WTC11 (cell line): ENCODE results near the gene SPATA45.

Source experiments
- CBFB ChIP-seq: sonication (generic); formaldehyde crosslinking; IDR thresholded peaks from 2 replicates; pipeline ENCODE4 v1.8.1; 2022; ENCODE audit warnings: mild to moderate bottlenecking, low read depth, missing genetic modification reagents
- FOXK1 ChIP-seq: sonication (generic); formaldehyde crosslinking; IDR thresholded peaks from 2 replicates; pipeline ENCODE4 v1.8.0; 2022; ENCODE audit warnings: mild to moderate bottlenecking, moderate library complexity, missing genetic modification reagents
- FOXP1 ChIP-seq: sonication (generic); formaldehyde crosslinking; IDR thresholded peaks from 2 replicates; pipeline ENCODE4 v1.8.0; 2022; ENCODE audit warnings: missing genetic modification reagents, mild to moderate bottlenecking, moderate library complexity, borderline replicate concordance
- MAX ChIP-seq: sonication (generic); formaldehyde crosslinking; IDR thresholded peaks from 2 replicates; pipeline ENCODE4 v1.8.0; 2022; ENCODE audit warnings: mild to moderate bottlenecking, missing genetic modification reagents
- NFE2L1 ChIP-seq: sonication (generic); formaldehyde crosslinking; IDR thresholded peaks from 2 replicates; pipeline ENCODE4 v1.8.1; 2023; ENCODE audit warnings: missing genetic modification reagents
- NFYB ChIP-seq: sonication (generic); formaldehyde crosslinking; conservative IDR thresholded peaks from 2 replicates; pipeline ENCODE4 v1.8.0; 2022; ENCODE audit warnings: low read depth, missing genetic modification reagents
- TEAD4 ChIP-seq: sonication (generic); formaldehyde crosslinking; IDR thresholded peaks from 2 replicates; pipeline ENCODE4 v1.8.0; 2022; ENCODE audit warnings: mild to moderate bottlenecking, missing genetic modification reagents
- ZNF138 ChIP-seq: sonication (generic); formaldehyde crosslinking; conservative IDR thresholded peaks from 2 replicates; pipeline ENCODE4 v1.8.1; 2022; ENCODE audit warnings: mild to moderate bottlenecking, moderate library complexity, missing genetic modification reagents
- TF ChIP-seq, protein P1 (sequence below): fragments of 200-600 bp; IDR thresholded peaks from 2 replicates; pipeline ENCODE4 v1.8.0; 2022; ENCODE audit warnings: antibody characterized with exemption
- TF ChIP-seq, protein P2 (sequence below): sonication (generic); formaldehyde crosslinking; IDR thresholded peaks from 2 replicates; pipeline ENCODE4 v1.8.1; 2023; ENCODE audit warnings: mild to moderate bottlenecking, missing genetic modification reagents, moderate library complexity
- TF ChIP-seq, protein P3 (sequence below): sonication (generic); formaldehyde crosslinking; IDR thresholded peaks from 2 replicates; pipeline ENCODE4 v1.8.1; 2022; ENCODE audit warnings: low read depth, missing genetic modification reagents, borderline replicate concordance

DNA sequence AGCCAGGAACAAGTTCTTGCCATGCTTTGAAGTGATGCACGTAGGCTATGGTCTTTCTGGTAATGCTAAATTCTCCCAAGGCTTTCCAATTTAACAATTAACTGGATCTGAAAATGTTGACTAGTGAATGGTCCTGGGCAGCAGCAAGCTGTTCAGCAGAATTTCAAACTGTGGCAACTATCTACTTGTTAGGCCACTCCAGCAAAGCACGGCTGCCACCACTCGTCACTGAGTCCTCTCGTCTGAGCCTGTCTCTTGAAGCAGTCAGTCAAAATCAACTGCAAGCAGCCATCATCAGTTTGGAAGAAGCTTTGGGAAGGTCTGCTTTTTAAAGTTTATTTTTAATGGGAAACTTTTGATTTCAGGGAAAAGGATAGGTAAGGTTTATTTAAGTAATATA lies 16.8 kb upstream of the SPATA45 start:
- TF ChIP-seq, protein P1, sequence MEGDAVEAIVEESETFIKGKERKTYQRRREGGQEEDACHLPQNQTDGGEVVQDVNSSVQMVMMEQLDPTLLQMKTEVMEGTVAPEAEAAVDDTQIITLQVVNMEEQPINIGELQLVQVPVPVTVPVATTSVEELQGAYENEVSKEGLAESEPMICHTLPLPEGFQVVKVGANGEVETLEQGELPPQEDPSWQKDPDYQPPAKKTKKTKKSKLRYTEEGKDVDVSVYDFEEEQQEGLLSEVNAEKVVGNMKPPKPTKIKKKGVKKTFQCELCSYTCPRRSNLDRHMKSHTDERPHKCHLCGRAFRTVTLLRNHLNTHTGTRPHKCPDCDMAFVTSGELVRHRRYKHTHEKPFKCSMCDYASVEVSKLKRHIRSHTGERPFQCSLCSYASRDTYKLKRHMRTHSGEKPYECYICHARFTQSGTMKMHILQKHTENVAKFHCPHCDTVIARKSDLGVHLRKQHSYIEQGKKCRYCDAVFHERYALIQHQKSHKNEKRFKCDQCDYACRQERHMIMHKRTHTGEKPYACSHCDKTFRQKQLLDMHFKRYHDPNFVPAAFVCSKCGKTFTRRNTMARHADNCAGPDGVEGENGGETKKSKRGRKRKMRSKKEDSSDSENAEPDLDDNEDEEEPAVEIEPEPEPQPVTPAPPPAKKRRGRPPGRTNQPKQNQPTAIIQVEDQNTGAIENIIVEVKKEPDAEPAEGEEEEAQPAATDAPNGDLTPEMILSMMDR: no peak
- no peak for TF ChIP-seq FOXP1 (CRISPR knock-in tag)
- TF ChIP-seq FOXK1: no peak
- TF ChIP-seq ZNF138 (CRISPR knock-in tag): no peak
- TF ChIP-seq TEAD4: no peak
- TF ChIP-seq, protein P2, sequence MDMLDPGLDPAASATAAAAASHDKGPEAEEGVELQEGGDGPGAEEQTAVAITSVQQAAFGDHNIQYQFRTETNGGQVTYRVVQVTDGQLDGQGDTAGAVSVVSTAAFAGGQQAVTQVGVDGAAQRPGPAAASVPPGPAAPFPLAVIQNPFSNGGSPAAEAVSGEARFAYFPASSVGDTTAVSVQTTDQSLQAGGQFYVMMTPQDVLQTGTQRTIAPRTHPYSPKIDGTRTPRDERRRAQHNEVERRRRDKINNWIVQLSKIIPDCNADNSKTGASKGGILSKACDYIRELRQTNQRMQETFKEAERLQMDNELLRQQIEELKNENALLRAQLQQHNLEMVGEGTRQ (CRISPR knock-in tag): no peak
- TF ChIP-seq NFE2L1 (CRISPR knock-in tag): no peak
- TF ChIP-seq MAX (CRISPR knock-in tag): no peak
- no peak for TF ChIP-seq NFYB (CRISPR knock-in tag)
- TF ChIP-seq, protein P3, sequence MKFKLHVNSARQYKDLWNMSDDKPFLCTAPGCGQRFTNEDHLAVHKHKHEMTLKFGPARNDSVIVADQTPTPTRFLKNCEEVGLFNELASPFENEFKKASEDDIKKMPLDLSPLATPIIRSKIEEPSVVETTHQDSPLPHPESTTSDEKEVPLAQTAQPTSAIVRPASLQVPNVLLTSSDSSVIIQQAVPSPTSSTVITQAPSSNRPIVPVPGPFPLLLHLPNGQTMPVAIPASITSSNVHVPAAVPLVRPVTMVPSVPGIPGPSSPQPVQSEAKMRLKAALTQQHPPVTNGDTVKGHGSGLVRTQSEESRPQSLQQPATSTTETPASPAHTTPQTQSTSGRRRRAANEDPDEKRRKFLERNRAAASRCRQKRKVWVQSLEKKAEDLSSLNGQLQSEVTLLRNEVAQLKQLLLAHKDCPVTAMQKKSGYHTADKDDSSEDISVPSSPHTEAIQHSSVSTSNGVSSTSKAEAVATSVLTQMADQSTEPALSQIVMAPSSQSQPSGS (CRISPR knock-in tag): no peak
- no peak for TF ChIP-seq CBFB (CRISPR knock-in tag)
